Stimulated activated CD4-positive, alpha-beta T cell treated with anti-CD3 and anti-CD28 coated beads, Interleukin-4, amount 100 ng/mL, for 24 hours (primary cell): ENCODE measurements around the gene CCNY.

Experiments used
- DNase-seq: peaks from one replicate; pipeline ENCODE4 v3.0.0-alpha.2; 2020

Gene CCNY

GRCh38 chr10:35567951-35568350 is 231.6 kb downstream of the CCNY start:
- no peak for DNase-seq

- DNase-seq = no peak
Measured at GRCh38 chr10:35568483-35569015, 232.2 kb downstream of the CCNY start.

GRCh38 chr10:35569111-35569707 is 232.9 kb downstream of the CCNY start:
- no peak for DNase-seq

GRCh38 chr10:35569836-35570235 is 233.5 kb downstream of the CCNY start:
- DNase-seq = no peak

GRCh38 chr10:35570397-35570796 is 234.1 kb downstream of the CCNY start:
- no peak for DNase-seq

GRCh38 chr10:35572583-35572982 is 236.3 kb downstream of the CCNY start:
- no peak for DNase-seq

- no peak for DNase-seq
Measured at GRCh38 chr10:35573796-35574195, 237.5 kb downstream of the CCNY start.

GRCh38 chr10:35574924-35575352 is 238.6 kb downstream of the CCNY start:
- DNase-seq = no peak

GRCh38 chr10:35575640-35576039 is 239.3 kb downstream of the CCNY start:
- DNase-seq = no peak

GRCh38 chr10:35576730-35577129 is 240.4 kb downstream of the CCNY start:
- DNase-seq = no peak

- DNase-seq = no peak
Measured at GRCh38 chr10:35577926-35578617, 241.8 kb downstream of the CCNY start.

GRCh38 chr10:35578618-35578956 is 242.3 kb downstream of the CCNY start:
- DNase-seq = no peak

- no peak for DNase-seq
Measured at GRCh38 chr10:35579116-35579515, 242.8 kb downstream of the CCNY start.

GRCh38 chr10:35579726-35580422 is 243.6 kb downstream of the CCNY start:
- no peak for DNase-seq

- DNase-seq = no peak
Measured at GRCh38 chr10:35580423-35580770, 244.1 kb downstream of the CCNY start.

- no peak for DNase-seq
Measured at GRCh38 chr10:35581655-35582054, 245.3 kb downstream of the CCNY start.

- DNase-seq = no peak
Measured at GRCh38 chr10:35584946-35585345, 248.6 kb downstream of the CCNY start.

GRCh38 chr10:35585356-35585755 is 249.0 kb downstream of the CCNY start:
- DNase-seq = no peak

GRCh38 chr10:35585903-35586535 is 249.7 kb downstream of the CCNY start:
- no peak for DNase-seq

- no peak for DNase-seq
Measured at GRCh38 chr10:35588836-35589235, 252.5 kb downstream of the CCNY start.

GRCh38 chr10:35592441-35592840 is 256.1 kb downstream of the CCNY start:
- DNase-seq = no peak

- DNase-seq = no peak
Measured at GRCh38 chr10:35594115-35595079, 258.1 kb downstream of the CCNY start.
